Endothelial cell of umbilical vein (primary cell): ENCODE data around the gene CSF3. TPM values are rescaled to one million over a fixed set of nuclear protein-coding genes. Genes with fewer than 3 reads are reported as not detected.
A peak's percentile ranks its signal among the peaks of the same experiment; 100 is the strongest.

Source experiments
- BruUV-seq: library from RNA; stranded (reverse); fragments of 400-500 nt; replicated peaks from 2 replicates; lab custom pipeline; 2021; lab: Mats Ljungman, UMichigan
- CTCF ChIA-PET: fragments of 300-600, 350-600 bp; sonication (Branson Sonifier 250); formaldehyde crosslinking; loops from one replicate; lab custom pipeline; 2021; ENCODE audit warnings: antibody characterized with exemption, inconsistent platforms; lab: Charles Lee
- POLR2A ChIA-PET: fragments of 300-600, 350-600 bp; sonication (Branson Sonifier 250); formaldehyde crosslinking; loops from one replicate; lab custom pipeline; 2021; ENCODE audit warnings: antibody characterized with exemption, inconsistent platforms; lab: Charles Lee
- DNase-seq: peaks from one replicate; pipeline ENCODE4 v3.0.0-alpha.2; 2011; ENCODE audit warnings: low read depth, low spot score
- FAIRE-seq: peaks from 2 replicates; lab custom pipeline; 2011; peaks lifted over from hg19 to GRCh38; lab: Jason Lieb, UNC
- H2AFZ ChIP-seq: 2 replicates; pipeline ENCODE4 v1.6.0; 2012; ENCODE audit warnings: low read depth, low read length, control low read depth, inconsistent platforms
- H3K27ac ChIP-seq: 2 replicates; pipeline ENCODE4 v1.5.1; 2011; ENCODE audit warnings: low read depth, mild to moderate bottlenecking, control low read depth, low read length, moderate library complexity; ENCODE audit not compliant: insufficient read depth
- H3K27me3 ChIP-seq, 2 experiments: 2 replicates each; pipeline versions ENCODE4 v1.6.0 to v1.6.1; 2011; ENCODE audit warnings: low read length in 2 of 2, mixed read lengths in 1 of 2; ENCODE audit not compliant: control insufficient read depth in 2 of 2, insufficient read depth in 2 of 2
- H3K36me3 ChIP-seq, 2 experiments: 2 replicates in 1 of 2; 3 replicates in 1 of 2; pipeline ENCODE4 v1.5.1; 2011; ENCODE audit warnings: low read length in 2 of 2, mild to moderate bottlenecking in 1 of 2, moderate library complexity in 1 of 2; ENCODE audit not compliant: control insufficient read depth in 2 of 2, insufficient read depth in 2 of 2; ENCODE audit errors: extremely low read depth in 1 of 2
- H3K4me1 ChIP-seq: 3 replicates; pipeline ENCODE4 v1.5.1; 2011; ENCODE audit warnings: mild to moderate bottlenecking, low read length; ENCODE audit not compliant: control insufficient read depth, insufficient read depth; ENCODE audit errors: extremely low read depth
- H3K4me2 ChIP-seq: 2 replicates; pipeline ENCODE4 v1.6.1; 2011; ENCODE audit warnings: low read length, control low read depth, mixed read lengths; ENCODE audit not compliant: insufficient read depth
- H3K4me3 ChIP-seq, 3 experiments: fragments of 200-600 bp in 1 of 3; sonication (generic), shearing (Covaris generic) in 1 of 3; replicated peaks in 1 of 3; 2 replicates each; pipeline ENCODE4 v1.5.1; 2011 to 2016; ENCODE audit warnings: control low read depth in 3 of 3, low read length in 3 of 3, mild to moderate bottlenecking in 2 of 3, inconsistent platforms in 1 of 3, low read depth in 1 of 3, moderate library complexity in 1 of 3; ENCODE audit not compliant: insufficient read depth in 1 of 3
- H3K79me2 ChIP-seq: 2 replicates; pipeline ENCODE4 v1.6.0; 2012; ENCODE audit warnings: low read length, inconsistent platforms; ENCODE audit not compliant: control insufficient read depth, insufficient read depth
- H3K9ac ChIP-seq: replicated peaks from 2 replicates; pipeline ENCODE3; 2011; ENCODE audit warnings: low read length, control low read depth; ENCODE audit not compliant: insufficient read depth; ENCODE audit errors: extremely low read depth
- H3K9me1 ChIP-seq: replicated peaks from 3 replicates; pipeline ENCODE4 v1.6.0; 2011; ENCODE audit warnings: mild to moderate bottlenecking, low read length; ENCODE audit not compliant: control insufficient read depth, insufficient read depth; ENCODE audit errors: extremely low read depth
- H3K9me3 ChIP-seq: replicated peaks from 2 replicates; pipeline ENCODE4 v1.5.1; 2012; ENCODE audit warnings: low read length, inconsistent platforms; ENCODE audit not compliant: control insufficient read depth, insufficient read depth
- H4K20me1 ChIP-seq: replicated peaks from 2 replicates; pipeline ENCODE3; 2011; ENCODE audit warnings: mild to moderate bottlenecking, low read length; ENCODE audit not compliant: control insufficient read depth, insufficient read depth; ENCODE audit errors: extremely low read depth
- CTCF ChIP-seq, 2 donors: IDR thresholded peaks; 1 replicate in 1 of 2; 2 replicates in 1 of 2; pipeline ENCODE4 v1.5.1; 2011; ENCODE audit warnings: low read length in 2 of 2, mild to moderate bottlenecking in 2 of 2, moderate library complexity in 2 of 2, control low read depth in 1 of 2, inconsistent platforms in 1 of 2, low read depth in 1 of 2; ENCODE audit not compliant: insufficient read depth in 1 of 2; ENCODE audit errors: extremely low read depth in 1 of 2
- EZH2 ChIP-seq: IDR thresholded peaks from 2 replicates; pipeline ENCODE4 v1.6.1; 2012; ENCODE audit warnings: borderline replicate concordance, low read depth, mild to moderate bottlenecking, moderate library complexity, low read length, inconsistent platforms; ENCODE audit not compliant: severe bottlenecking
- FOS ChIP-seq: IDR thresholded peaks from 2 replicates; pipeline ENCODE4 v1.6.1; 2011; ENCODE audit warnings: mild to moderate bottlenecking, low read length, moderate library complexity, borderline replicate concordance; ENCODE audit not compliant: insufficient read depth
- GATA2 ChIP-seq: IDR thresholded peaks from 2 replicates; pipeline ENCODE4 v1.7.0; 2011; ENCODE audit warnings: low read depth, mild to moderate bottlenecking, moderate library complexity, mixed read lengths, low read length; ENCODE audit not compliant: insufficient read length, insufficient read depth
- JUN ChIP-seq: IDR thresholded peaks from 2 replicates; pipeline ENCODE4 v1.6.1; 2011; ENCODE audit warnings: borderline replicate concordance, low read depth; ENCODE audit not compliant: insufficient read length, insufficient read depth
- MYC ChIP-seq: IDR thresholded peaks from one replicate; pipeline ENCODE4 v1.6.1; 2011; ENCODE audit warnings: mild to moderate bottlenecking, low read depth, low read length
- POLR2A ChIP-seq: IDR thresholded peaks from 2 replicates; pipeline ENCODE4 v1.6.1; 2012; ENCODE audit warnings: low read depth, mild to moderate bottlenecking, control low read depth, low read length
- POLR2AphosphoS5 ChIP-seq: IDR thresholded peaks from 2 replicates; pipeline ENCODE4 v1.6.1; 2012; ENCODE audit warnings: low read depth, mild to moderate bottlenecking, control low read depth, low read length, moderate library complexity; ENCODE audit not compliant: insufficient read depth
- dilution Hi-C: fragments of 300-500 bp; cut with MboI; formaldehyde crosslinking; loops from one replicate; pipeline ENCODE4 v1.15.0; 2019; ENCODE audit warnings: low sequenced_read_pairs; ENCODE audit not compliant: extremely low pct_ligation_motif_present
- intact Hi-C: fragments of 100-400 bp; cut with micrococcal nuclease; formaldehyde crosslinking; loops from one replicate; pipeline ENCODE4 v1.10.0; 2022
- polyA plus RNA-seq, 4 experiments: library from polyadenylated mRNA; depleted of rRNA in 3 of 4; stranded (reverse) in 3 of 4; unstranded in 1 of 4; fragments of >200 nt; gene quantifications; 2 replicates each; pipeline versions ENCODE4 v1.2.1 to v1.2.3, GENCODE V29; 2011 to 2012; ENCODE audit warnings: missing spikeins in 1 of 4
- total RNA-seq: library from RNA; stranded (reverse); gene quantifications from 2 replicates; pipeline ENCODE4 v1.2.3, GENCODE V29; 2021

Gene CSF3
- total and polyA plus RNA-seq, 2 donors (not counting 3 experiments of a cell fraction or from before 2014, with no cell fraction given), result 1.0 to 2.9 TPM

GRCh38 chr17:40023590-40024292, 8.5 kb downstream of the CSF3 start:
- peaks cover 79% of the 10 kb centered on the region for H3K4me1 ChIP-seq
- peak overlapping the region; percentile 32 for H3K9ac ChIP-seq
- DNase-seq (peak; percentile 87), FAIRE-seq (peak; percentile 87)
- H3K4me2 ChIP-seq, result peak overlapping the region; percentile 26
- no peak overlapping the region for H3K4me3 ChIP-seq
- CTCF ChIA-PET, result interaction anchor here (1.3 to 5.5 kb wide), 2 partner anchors 10 to 15 kb away, joined by 5 to 246 read pairs; partner anchors contain the start of gene CSF3
- TF ChIP-seq GATA2 (no peak), EZH2 (no peak), MYC (no peak), JUN (peak; percentile 14), POLR2AphosphoS5 (peak; percentile 92), CTCF (IDR thresholded peaks at IDR 0.05; ENCODE audit: extremely low read depth in 1 of 2, insufficient read depth in 1 of 2, low read depth in 1 of 2, low read length in 2 of 2) (no peak), POLR2A (no peak), FOS (peak; percentile 46)
- H3K27me3 ChIP-seq, result no peaks in the 10 kb centered on the region
- dilution Hi-C loops, result no loop called here
- H2AFZ ChIP-seq, result no peak overlapping the region
- H3K9me1 ChIP-seq, result no peaks in the 10 kb centered on the region
- peak overlapping the region; percentile 99 for H3K27ac ChIP-seq
- H4K20me1 ChIP-seq, result no peaks in the 10 kb centered on the region
- H3K36me3 ChIP-seq, result peaks cover 3 to 21% of the 10 kb centered on the region in 2 experiments
- intact Hi-C loops, result loop anchor here (1.0 kb wide), 1 partner anchor 63 kb away; no protein-coding TSS in a partner anchor
- peaks cover 4% of the 10 kb centered on the region for H3K79me2 ChIP-seq
- POLR2A ChIA-PET, result no interaction called here
- BruUV-seq, result no TSS peak
- no peaks in the 10 kb centered on the region for H3K9me3 ChIP-seq
